Inflammatory macrophage treated with lipopolysaccharide for 4 hours (primary cell): ENCODE measurements around the gene NPHP3.
A peak's percentile ranks its signal among the peaks of the same experiment; 100 is the strongest.
"Not testable (repeated sequence)": the region's sequence is repeated elsewhere in the genome, so short reads cannot be mapped to it uniquely, and the experiment has no call there.

ENCODE experiments used
- DNase-seq: peaks from one replicate; pipeline ENCODE4 v3.0.0-alpha.2; 2020

Gene NPHP3

GRCh38 chr3:132642539-132642847 lies 79.7 kb downstream of the NPHP3 start:
- no peak for DNase-seq

- peak; percentile 53 for DNase-seq
These were observed 80.2 kb downstream of the NPHP3 start for GRCh38 chr3:132641837-132642538.

GRCh38 chr3:132641427-132641826 lies 80.8 kb downstream of the NPHP3 start:
- not testable (repeated sequence) for DNase-seq

- DNase-seq, result no peak
These were observed 83.5 kb downstream of the NPHP3 start for GRCh38 chr3:132638706-132639105.

DNA sequence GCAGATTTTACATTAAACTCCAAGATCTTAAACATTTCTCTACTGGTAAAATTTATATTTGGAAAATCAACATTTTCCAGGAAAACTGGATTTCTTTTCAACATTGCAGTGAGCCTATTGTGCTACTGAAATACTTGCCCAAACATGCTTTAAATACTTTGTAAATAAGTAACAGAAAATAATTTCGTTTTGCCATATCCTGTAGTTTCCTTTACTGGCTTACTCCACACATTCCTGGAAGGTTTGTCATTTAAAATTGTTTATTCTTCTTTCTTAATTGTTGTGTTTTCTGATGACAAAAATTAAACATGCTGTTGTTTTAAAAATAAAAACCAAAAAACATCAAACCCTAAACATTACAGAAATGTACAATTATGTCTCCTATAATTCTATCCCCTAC lies 84.6 kb downstream of the NPHP3 start:
- DNase-seq, result no peak

- no peak for DNase-seq
These were observed 87.2 kb downstream of the NPHP3 start for GRCh38 chr3:132635052-132635451.
